Measurements from ENCODE around the gene CABP4.
A peak's percentile ranks its signal among the peaks of the same experiment; 100 is the strongest.

The CABP4 gene

GRCh38 chr11:67499808-67500483, 44.8 kb downstream of the CABP4 start:
- no peak for DNase-seq

GRCh38 chr11:67500484-67500821, 45.3 kb downstream of the CABP4 start:
- no peak for DNase-seq

- no peak for DNase-seq
Observed at GRCh38 chr11:67500831-67501715, 45.9 kb downstream of the CABP4 start.

GRCh38 chr11:67501854-67502253, 46.7 kb downstream of the CABP4 start:
- DNase-seq, result no peak

- no peak for DNase-seq
Observed at GRCh38 chr11:67502328-67502979, 47.3 kb downstream of the CABP4 start.

- DNase-seq, result no peak
Observed at GRCh38 chr11:67503119-67504004, 48.2 kb downstream of the CABP4 start.

- DNase-seq, result no peak
Observed at GRCh38 chr11:67504005-67504949, 49.1 kb downstream of the CABP4 start.

GRCh38 chr11:67504950-67505581, 49.9 kb downstream of the CABP4 start, which contains the start of gene PITPNM1:
Gene PITPNM1, minus strand, starts transcription at chr11:67505363. Its CDS starts 1,183 bp downstream, at chr11:67504180.
- DNase-seq, result peak; percentile 56

GRCh38 chr11:67505605-67506396, 50.6 kb downstream of the CABP4 start:
- DNase-seq, result peak; percentile 93

- no peak for DNase-seq
Observed at GRCh38 chr11:67506426-67507051, 51.4 kb downstream of the CABP4 start.

GRCh38 chr11:67507242-67507863, 52.2 kb downstream of the CABP4 start:
- DNase-seq, result no peak

- DNase-seq, result peak; percentile 99
Observed at GRCh38 chr11:67507864-67508485, 52.8 kb downstream of the CABP4 start, which contains the start of gene CDK2AP2. Gene CDK2AP2, minus strand, starts transcription at chr11:67508162. Its CDS starts 80 bp downstream, at chr11:67508082.

- DNase-seq, result peak; percentile 98
Observed at GRCh38 chr11:67508486-67509121, 53.5 kb downstream of the CABP4 start.

- DNase-seq, result no peak
Observed at GRCh38 chr11:67510023-67510345, 54.8 kb downstream of the CABP4 start.
